ENCODE results near the gene AHRR. TPM values are rescaled to one million over a fixed set of nuclear protein-coding genes. Genes with fewer than 3 reads are reported as not detected.
"Not testable (repeated sequence)": the region's sequence is repeated elsewhere in the genome, so short reads cannot be mapped to it uniquely, and the experiment has no call there.

Gene AHRR
- total RNA-seq, 1 donor from 2014 or later, result 2.6 TPM

GRCh38 chr5:393846-394275, 72.3 kb downstream of the AHRR start:
- no peak for DNase-seq (ENCODE audit: low read depth)
- TF ChIP-seq CTCF (IDR thresholded peaks at IDR 0.05; ENCODE audit: insufficient read depth, low read length, poor library complexity, severe bottlenecking), result no peak
- Histone ChIP-seq H3K4me3 (ENCODE audit: low read depth, low read length) (no peak overlapping the region), H3K36me3 (ENCODE audit: control insufficient read depth, insufficient read depth, low read length) (no peaks in the 10 kb centered on the region), H3K27me3 (ENCODE audit: control insufficient read depth, insufficient read depth, low read length) (no peaks in the 10 kb centered on the region)

GRCh38 chr5:394671-395155, 73.2 kb downstream of the AHRR start:
- no peak for DNase-seq (ENCODE audit: low read depth)
- TF ChIP-seq CTCF (IDR thresholded peaks at IDR 0.05; ENCODE audit: insufficient read depth, low read length, poor library complexity, severe bottlenecking), result no peak
- peaks cover 1% of the 10 kb centered on the region for H3K27me3 ChIP-seq (ENCODE audit: control insufficient read depth, insufficient read depth, low read length)
- H3K4me3 ChIP-seq (ENCODE audit: low read depth, low read length), result no peak overlapping the region
- no peaks in the 10 kb centered on the region for H3K36me3 ChIP-seq (ENCODE audit: control insufficient read depth, insufficient read depth, low read length)

DNA sequence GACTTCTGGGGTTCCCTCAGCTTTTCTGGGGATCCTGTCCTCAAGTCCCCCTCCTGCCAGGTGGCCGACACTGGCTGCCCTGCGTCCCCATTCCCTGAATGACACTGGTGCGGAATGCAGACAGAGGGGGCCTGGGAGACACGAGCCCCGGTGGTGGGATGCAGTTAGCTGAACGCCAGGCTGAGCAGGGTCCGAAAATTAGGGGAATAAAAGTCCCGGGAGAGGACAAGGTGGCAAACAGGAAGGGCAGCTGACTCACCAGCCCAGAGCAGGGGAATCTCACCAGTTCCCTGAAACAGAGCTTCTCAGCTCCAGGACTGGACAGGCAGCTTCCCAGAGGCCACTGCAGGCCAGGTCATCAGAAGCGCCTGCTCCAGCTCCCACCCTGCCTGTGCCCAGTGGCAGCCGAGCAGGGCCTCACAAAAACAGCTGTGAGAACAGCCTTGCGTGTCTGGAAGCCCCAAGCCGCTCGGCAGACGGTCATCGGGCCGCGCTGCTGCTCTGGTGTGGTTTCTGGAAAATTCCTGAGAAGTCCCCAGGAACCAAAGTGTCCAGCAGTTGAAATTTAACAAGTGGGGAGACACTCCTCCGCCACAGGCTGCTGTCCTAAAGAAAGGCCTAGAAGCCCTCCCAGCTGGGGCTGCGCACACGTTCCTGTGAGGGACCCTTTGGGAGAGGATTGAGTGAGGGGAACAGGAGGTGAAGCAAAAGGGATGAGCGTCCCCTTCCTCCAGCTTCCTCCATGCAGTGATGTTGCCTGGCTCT, 73.8 kb downstream of the AHRR start:
- no peak for TF ChIP-seq CTCF (IDR thresholded peaks at IDR 0.05; ENCODE audit: insufficient read depth, low read length, poor library complexity, severe bottlenecking)
- peaks cover 2% of the 10 kb centered on the region for H3K27me3 ChIP-seq (ENCODE audit: control insufficient read depth, insufficient read depth, low read length)
- no peaks in the 10 kb centered on the region for H3K36me3 ChIP-seq (ENCODE audit: control insufficient read depth, insufficient read depth, low read length)
- peak; percentile 32 for DNase-seq (ENCODE audit: low read depth)
- H3K4me3 ChIP-seq (ENCODE audit: low read depth, low read length), result no peak overlapping the region

DNA sequence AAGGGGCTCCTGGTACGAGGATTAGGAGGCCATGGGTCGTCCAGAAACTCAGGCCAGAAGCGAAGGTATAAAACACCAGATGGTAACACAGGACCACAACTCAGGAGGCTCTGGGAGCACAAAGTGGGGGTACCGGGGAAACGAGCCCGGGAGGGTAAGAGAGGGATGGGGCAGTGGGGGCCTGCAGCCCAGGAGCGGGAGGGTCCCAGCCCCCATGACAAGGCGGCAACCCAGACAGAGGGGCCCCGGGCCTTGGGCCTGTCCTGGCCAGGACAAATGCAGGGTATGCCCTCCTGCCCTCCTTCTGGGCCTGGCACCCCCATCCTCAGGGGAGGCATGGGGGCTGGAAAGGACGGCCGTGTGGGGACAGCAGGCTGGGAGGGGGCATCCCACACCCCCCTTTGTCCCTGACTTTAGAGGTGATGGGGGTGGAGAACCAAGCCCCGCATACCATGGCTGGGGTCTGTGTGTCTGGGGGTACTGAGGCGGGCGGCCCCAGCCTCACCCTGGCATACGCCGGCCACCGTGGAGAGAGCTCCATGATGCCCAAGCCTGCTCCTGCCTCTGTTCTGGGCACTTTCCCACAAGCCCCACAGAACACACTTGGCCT, 74.5 kb downstream of the AHRR start:
- H3K27me3 ChIP-seq (ENCODE audit: control insufficient read depth, insufficient read depth, low read length), result peaks cover 2% of the 10 kb centered on the region
- no peak for TF ChIP-seq CTCF (IDR thresholded peaks at IDR 0.05; ENCODE audit: insufficient read depth, low read length, poor library complexity, severe bottlenecking)
- no peaks in the 10 kb centered on the region for H3K36me3 ChIP-seq (ENCODE audit: control insufficient read depth, insufficient read depth, low read length)
- DNase-seq (ENCODE audit: low read depth), result no peak
- H3K4me3 ChIP-seq (ENCODE audit: low read depth, low read length), result no peak overlapping the region

- no peak overlapping the region for H3K4me3 ChIP-seq (ENCODE audit: low read depth, low read length)
- peaks cover 2% of the 10 kb centered on the region for H3K27me3 ChIP-seq (ENCODE audit: control insufficient read depth, insufficient read depth, low read length)
- no peaks in the 10 kb centered on the region for H3K36me3 ChIP-seq (ENCODE audit: control insufficient read depth, insufficient read depth, low read length)
- no peak for TF ChIP-seq CTCF (IDR thresholded peaks at IDR 0.05; ENCODE audit: insufficient read depth, low read length, poor library complexity, severe bottlenecking)
- no peak for DNase-seq (ENCODE audit: low read depth)
These were observed 75.0 kb downstream of the AHRR start for GRCh38 chr5:396531-396961.

DNA sequence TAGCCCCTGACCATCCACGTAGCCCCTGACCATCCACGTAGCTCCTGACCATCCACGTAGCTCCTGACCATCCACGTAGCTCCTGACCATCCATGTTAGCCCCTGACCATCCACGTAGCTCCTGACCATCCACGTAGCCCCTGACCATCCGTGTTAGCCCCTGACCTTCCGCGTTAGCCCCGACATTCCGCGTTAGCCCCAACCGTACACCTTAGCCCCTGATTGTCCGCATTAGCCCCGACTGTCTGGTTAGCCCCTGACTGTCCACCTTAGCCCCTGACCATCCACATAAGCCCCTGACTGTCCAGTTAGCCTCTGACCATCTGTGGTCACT, 76.6 kb downstream of the AHRR start:
- DNase-seq (ENCODE audit: low read depth); H3K27me3 ChIP-seq (ENCODE audit: control insufficient read depth, insufficient read depth, low read length): not testable (repeated sequence)

More for the DNA sequence above, 76.6 kb downstream of the AHRR start:
- not testable (repeated sequence) for H3K36me3 ChIP-seq (ENCODE audit: control insufficient read depth, insufficient read depth, low read length); H3K4me3 ChIP-seq (ENCODE audit: low read depth, low read length)
